CD4-positive, alpha-beta memory T cell (primary cell): ENCODE data around the gene CDH13. TPM values are rescaled to one million over a fixed set of nuclear protein-coding genes. Genes with fewer than 3 reads are reported as not detected.

ENCODE experiments used
- CTCF ChIA-PET: fragments of 350-600 bp; sonication (Branson Sonifier 250); formaldehyde crosslinking; loops from one replicate; lab custom pipeline; 2021; ENCODE audit warnings: inconsistent platforms; ENCODE audit not compliant: partially characterized antibody; lab: Charles Lee
- POLR2A ChIA-PET: fragments of 350-600 bp; sonication (Branson Sonifier 250); formaldehyde crosslinking; loops from one replicate; lab custom pipeline; 2021; ENCODE audit not compliant: partially characterized antibody; lab: Charles Lee
- DNase-seq, 5 donors: peaks; one replicate each; pipeline versions ENCODE4 v3.0.0 to v3.0.0-alpha.2; 2020 to 2022; ENCODE audit warnings: mixed read lengths in 1 of 5
- H3K27ac ChIP-seq: one replicate; pipeline ENCODE4 v1.7.0; 2013; ENCODE audit warnings: low read depth, low read length
- H3K27me3 ChIP-seq: 2 replicates; pipeline ENCODE4 v1.7.0; 2013; ENCODE audit warnings: mild to moderate bottlenecking, low read length, moderate library complexity; ENCODE audit not compliant: insufficient read depth
- H3K36me3 ChIP-seq: 2 replicates; pipeline ENCODE4 v1.7.0; 2013; ENCODE audit warnings: mild to moderate bottlenecking, low read length, moderate library complexity; ENCODE audit not compliant: insufficient read depth
- H3K4me1 ChIP-seq: 2 replicates; pipeline ENCODE4 v1.7.0; 2013; ENCODE audit warnings: mild to moderate bottlenecking, low read length, moderate library complexity; ENCODE audit not compliant: insufficient read depth
- H3K4me3 ChIP-seq, 2 donors: one replicate each; pipeline ENCODE4 v1.7.0; 2013; ENCODE audit warnings: low read length in 2 of 2, mild to moderate bottlenecking in 1 of 2
- H3K9me3 ChIP-seq, 2 donors: one replicate each; pipeline ENCODE4 v1.7.0; 2013; ENCODE audit warnings: low read length in 2 of 2, control low read depth in 1 of 2; ENCODE audit not compliant: control insufficient read depth in 1 of 2
- H3K27ac Mint-ChIP-seq, 7 donors: one replicate each; pipeline ENCODE4 v1.8.0; 2020 to 2021; ENCODE audit warnings: mixed read lengths in 7 of 7, mild to moderate bottlenecking in 6 of 7, inconsistent platforms in 3 of 7, moderate library complexity in 3 of 7
- H3K27me3 Mint-ChIP-seq, 2 donors: one replicate each; pipeline ENCODE4 v1.8.0; 2020 to 2021; ENCODE audit warnings: mixed read lengths in 2 of 2
- H3K36me3 Mint-ChIP-seq, 2 donors: one replicate each; pipeline ENCODE4 v1.8.0; 2020 to 2021; ENCODE audit warnings: mixed read lengths in 2 of 2, inconsistent platforms in 1 of 2, mild to moderate bottlenecking in 1 of 2
- H3K4me1 Mint-ChIP-seq, 4 donors: one replicate each; pipeline ENCODE4 v1.8.0; 2020 to 2021; ENCODE audit warnings: mixed read lengths in 4 of 4, mild to moderate bottlenecking in 1 of 4
- H3K4me3 Mint-ChIP-seq, 8 donors: one replicate each; pipeline ENCODE4 v1.8.0; 2020 to 2021; ENCODE audit warnings: mixed read lengths in 8 of 8, mild to moderate bottlenecking in 7 of 8, moderate library complexity in 6 of 8, inconsistent platforms in 3 of 8
- H3K9me3 Mint-ChIP-seq, 8 donors: one replicate each; pipeline ENCODE4 v1.8.0; 2020 to 2021; ENCODE audit warnings: mixed read lengths in 8 of 8, mild to moderate bottlenecking in 5 of 8, inconsistent platforms in 3 of 8, moderate library complexity in 1 of 8
- intact Hi-C: fragments of 100-400 bp; cut with micrococcal nuclease; formaldehyde crosslinking; loops from one replicate; pipeline ENCODE4 v1.15.1; 2023
- polyA plus RNA-seq, 2 donors: library from polyadenylated mRNA; unstranded; fragments of 300-500 nt; fragmentation: Illumina TruSeq; gene quantifications; one replicate each; pipeline ENCODE4 v1.2.3, GENCODE V29; 2021
- total RNA-seq, 2 experiments: library from RNA; stranded (reverse); gene quantifications; one replicate each; pipeline ENCODE4 v1.2.3, GENCODE V29; 2021

The CDH13 gene
- total and polyA plus RNA-seq, 4 experiments from 2014 or later, result not detected

- H3K27me3 ChIP-seq, result no peaks in the 10 kb centered on the region
- H3K4me1 Mint-ChIP-seq, result no peaks in the 10 kb centered on the region
- peaks cover 0 to 8% (median 0%) of the 10 kb centered on the region in 8 donors for H3K9me3 Mint-ChIP-seq
- no peak overlapping the region for H3K4me3 Mint-ChIP-seq
- H3K27ac ChIP-seq, result no peak overlapping the region
- H3K36me3 Mint-ChIP-seq, result no peaks in the 10 kb centered on the region
- no peak overlapping the region for H3K27ac Mint-ChIP-seq
- ChIA-PET POLR2A (no interaction called here), CTCF (interaction anchor here (2.0 kb wide), 1 partner anchor 15 kb away, joined by 5 read pairs; no protein-coding TSS in a partner anchor)
- no peak for DNase-seq
- no peaks in the 10 kb centered on the region for H3K4me1 ChIP-seq
- no peaks in the 10 kb centered on the region for H3K9me3 ChIP-seq
- peaks cover 0 to 1% of the 10 kb centered on the region in 2 donors for H3K27me3 Mint-ChIP-seq
- H3K4me3 ChIP-seq, result no peak overlapping the region
- intact Hi-C loops, result no loop called here
- no peaks in the 10 kb centered on the region for H3K36me3 ChIP-seq
These were observed 432.5 kb downstream of the CDH13 start for GRCh38 chr16:83059237-83059636.

GRCh38 chr16:83066011-83066410, 439.2 kb downstream of the CDH13 start:
- H3K27ac ChIP-seq, result no peak overlapping the region
- no peak overlapping the region for H3K27ac Mint-ChIP-seq
- peaks cover 0 to 1% of the 10 kb centered on the region in 2 donors for H3K27me3 Mint-ChIP-seq
- no peaks in the 10 kb centered on the region for H3K4me1 Mint-ChIP-seq
- H3K4me1 ChIP-seq, result no peaks in the 10 kb centered on the region
- POLR2A ChIA-PET, result no interaction called here
- no peak overlapping the region for H3K4me3 ChIP-seq
- H3K4me3 Mint-ChIP-seq, result no peak overlapping the region
- intact Hi-C loops, result no loop called here
- H3K9me3 Mint-ChIP-seq, result peaks cover 0 to 20% (median 14%) of the 10 kb centered on the region in 8 donors
- CTCF ChIA-PET, result no interaction called here
- no peak for DNase-seq
- H3K36me3 ChIP-seq, result no peaks in the 10 kb centered on the region
- no peaks in the 10 kb centered on the region for H3K9me3 ChIP-seq
- no peaks in the 10 kb centered on the region for H3K36me3 Mint-ChIP-seq
- H3K27me3 ChIP-seq, result no peaks in the 10 kb centered on the region

- CTCF ChIA-PET, result no interaction called here
- no peak overlapping the region for H3K27ac ChIP-seq
- H3K9me3 ChIP-seq, result no peaks in the 10 kb centered on the region
- no peaks in the 10 kb centered on the region for H3K36me3 ChIP-seq
- peaks cover 0 to 20% (median 14%) of the 10 kb centered on the region in 8 donors for H3K9me3 Mint-ChIP-seq
- H3K4me3 Mint-ChIP-seq, result no peak overlapping the region
- intact Hi-C loops, result no loop called here
- no peaks in the 10 kb centered on the region for H3K4me1 ChIP-seq
- H3K4me3 ChIP-seq, result no peak overlapping the region
- no peaks in the 10 kb centered on the region for H3K4me1 Mint-ChIP-seq
- H3K27me3 Mint-ChIP-seq, result peaks cover 0 to 1% of the 10 kb centered on the region in 2 donors
- DNase-seq, result no peak
- H3K27ac Mint-ChIP-seq, result no peak overlapping the region
- H3K27me3 ChIP-seq, result no peaks in the 10 kb centered on the region
- no peaks in the 10 kb centered on the region for H3K36me3 Mint-ChIP-seq
- POLR2A ChIA-PET, result no interaction called here
These were observed 440.1 kb downstream of the CDH13 start for GRCh38 chr16:83066881-83067280.

- H3K4me1 Mint-ChIP-seq, result no peaks in the 10 kb centered on the region
- no peak overlapping the region for H3K27ac Mint-ChIP-seq
- intact Hi-C loops, result no loop called here
- H3K27me3 ChIP-seq, result no peaks in the 10 kb centered on the region
- H3K4me3 ChIP-seq, result no peak overlapping the region
- no peaks in the 10 kb centered on the region for H3K4me1 ChIP-seq
- no peaks in the 10 kb centered on the region for H3K36me3 Mint-ChIP-seq
- no peaks in the 10 kb centered on the region for H3K27me3 Mint-ChIP-seq
- H3K9me3 ChIP-seq, result no peaks in the 10 kb centered on the region
- peaks cover 0 to 20% (median 13%) of the 10 kb centered on the region in 8 donors for H3K9me3 Mint-ChIP-seq
- DNase-seq, result no peak
- no peak overlapping the region for H3K4me3 Mint-ChIP-seq
- ChIA-PET CTCF (no interaction called here), POLR2A (no interaction called here)
- H3K36me3 ChIP-seq, result no peaks in the 10 kb centered on the region
- H3K27ac ChIP-seq, result no peak overlapping the region
These were observed 441.9 kb downstream of the CDH13 start for GRCh38 chr16:83068686-83069085.

GRCh38 chr16:83070416-83071209, 443.8 kb downstream of the CDH13 start:
- CTCF ChIA-PET, result no interaction called here
- H3K36me3 ChIP-seq, result no peaks in the 10 kb centered on the region
- H3K27ac Mint-ChIP-seq, result no peak overlapping the region
- no peaks in the 10 kb centered on the region for H3K9me3 ChIP-seq
- POLR2A ChIA-PET, result no interaction called here
- H3K9me3 Mint-ChIP-seq, result peaks cover 0 to 14% (median 6%) of the 10 kb centered on the region in 8 donors
- H3K4me1 Mint-ChIP-seq, result no peaks in the 10 kb centered on the region
- intact Hi-C loops, result no loop called here
- H3K27me3 ChIP-seq, result no peaks in the 10 kb centered on the region
- DNase-seq, result no peak
- H3K27me3 Mint-ChIP-seq, result no peaks in the 10 kb centered on the region
- no peaks in the 10 kb centered on the region for H3K4me1 ChIP-seq
- no peak overlapping the region for H3K27ac ChIP-seq
- H3K4me3 Mint-ChIP-seq, result no peak overlapping the region
- no peaks in the 10 kb centered on the region for H3K36me3 Mint-ChIP-seq
- no peak overlapping the region for H3K4me3 ChIP-seq

GRCh38 chr16:83075956-83076355, 449.2 kb downstream of the CDH13 start:
- no peaks in the 10 kb centered on the region for H3K4me1 Mint-ChIP-seq
- no peak overlapping the region for H3K4me3 Mint-ChIP-seq
- H3K9me3 Mint-ChIP-seq, result peaks cover 0 to 3% (median 0%) of the 10 kb centered on the region in 8 donors
- CTCF ChIA-PET, result no interaction called here
- intact Hi-C loops, result no loop called here
- Histone ChIP-seq H3K9me3 (no peaks in the 10 kb centered on the region), H3K36me3 (no peaks in the 10 kb centered on the region), H3K27ac (no peak overlapping the region), H3K4me3 (no peak overlapping the region), H3K4me1 (no peaks in the 10 kb centered on the region), H3K27me3 (no peaks in the 10 kb centered on the region)
- peaks cover 0 to 6% of the 10 kb centered on the region in 2 donors for H3K27me3 Mint-ChIP-seq
- POLR2A ChIA-PET, result no interaction called here
- H3K27ac Mint-ChIP-seq, result no peak overlapping the region
- no peak for DNase-seq
- H3K36me3 Mint-ChIP-seq, result no peaks in the 10 kb centered on the region

GRCh38 chr16:83083361-83083760, 456.6 kb downstream of the CDH13 start:
- H3K27ac ChIP-seq, result no peak overlapping the region
- ChIA-PET POLR2A (no interaction called here), CTCF (no interaction called here)
- H3K9me3 ChIP-seq, result no peaks in the 10 kb centered on the region
- no peaks in the 10 kb centered on the region for H3K36me3 ChIP-seq
- Mint-ChIP-seq H3K36me3 (no peaks in the 10 kb centered on the region), H3K27ac (no peak overlapping the region), H3K27me3 (peaks cover 3 to 6% of the 10 kb centered on the region in 2 donors), H3K4me1 (no peaks in the 10 kb centered on the region), H3K4me3 (no peak overlapping the region), H3K9me3 (peaks cover 0 to 8% (median 0%) of the 10 kb centered on the region in 8 donors)
- no peaks in the 10 kb centered on the region for H3K4me1 ChIP-seq
- DNase-seq, result no peak
- H3K27me3 ChIP-seq, result no peaks in the 10 kb centered on the region
- intact Hi-C loops, result no loop called here
- no peak overlapping the region for H3K4me3 ChIP-seq
